Stimulated activated CD4-positive, alpha-beta T cell treated with anti-CD3 and anti-CD28 coated beads, Interleukin-4, amount 100 ng/mL, for 1 hour (primary cell): ENCODE results near the gene SEL1L3.
"Not testable (repeated sequence)": the region's sequence is repeated elsewhere in the genome, so short reads cannot be mapped to it uniquely, and the experiment has no call there.

Experiments
- DNase-seq: peaks from one replicate; pipeline ENCODE4 v3.0.0-alpha.2; 2020

The SEL1L3 gene

GRCh38 chr4:25879091-25879584, 16.4 kb upstream of the SEL1L3 start:
- no peak for DNase-seq

- no peak for DNase-seq
Observed at GRCh38 chr4:25878676-25879075, 15.9 kb upstream of the SEL1L3 start.

- no peak for DNase-seq
Observed at GRCh38 chr4:25875281-25875745, 12.5 kb upstream of the SEL1L3 start.

GRCh38 chr4:25874655-25875054, 11.9 kb upstream of the SEL1L3 start:
- DNase-seq, result no peak

GRCh38 chr4:25873632-25874129, 10.9 kb upstream of the SEL1L3 start:
- no peak for DNase-seq

- DNase-seq, result no peak
Observed at GRCh38 chr4:25872851-25873631, 10.3 kb upstream of the SEL1L3 start.

GRCh38 chr4:25870081-25870480, 7.3 kb upstream of the SEL1L3 start:
- no peak for DNase-seq

GRCh38 chr4:25867781-25868294, 5.0 kb upstream of the SEL1L3 start:
- no peak for DNase-seq

- DNase-seq, result not testable (repeated sequence)
Observed at GRCh38 chr4:25866401-25866800, 3.6 kb upstream of the SEL1L3 start.

- DNase-seq, result no peak
Observed at GRCh38 chr4:25865586-25865985, 2.8 kb upstream of the SEL1L3 start.

- no peak for DNase-seq
Observed at GRCh38 chr4:25863831-25864418, 1.1 kb upstream of the SEL1L3 start.

GRCh38 chr4:25863347-25863784, 578 bp upstream of the SEL1L3 start:
- no peak for DNase-seq

GRCh38 chr4:25861951-25862410, 807 bp downstream of the SEL1L3 start:
- no peak for DNase-seq

- DNase-seq, result no peak
Observed at GRCh38 chr4:25861280-25861950, 1.4 kb downstream of the SEL1L3 start.

GRCh38 chr4:25860586-25861279, 2.1 kb downstream of the SEL1L3 start:
- no peak for DNase-seq

GRCh38 chr4:25859429-25860148, 3.2 kb downstream of the SEL1L3 start:
- DNase-seq, result no peak

GRCh38 chr4:25857851-25858400, 4.9 kb downstream of the SEL1L3 start:
- DNase-seq, result no peak

- DNase-seq, result no peak
Observed at GRCh38 chr4:25857403-25857802, 5.4 kb downstream of the SEL1L3 start.

- no peak for DNase-seq
Observed at GRCh38 chr4:25856756-25857155, 6.0 kb downstream of the SEL1L3 start.

GRCh38 chr4:25852103-25852502, 10.7 kb downstream of the SEL1L3 start:
- no peak for DNase-seq

- no peak for DNase-seq
Observed at GRCh38 chr4:25847329-25847728, 15.5 kb downstream of the SEL1L3 start.
